ENCODE results near the gene SMC1B.

SMC1B gene

GRCh38 chr22:45366713-45367112, 46.7 kb downstream of the SMC1B start:
- TF ChIP-seq FOXP2 (optimal IDR thresholded peaks at IDR 0.05; ENCODE audit: borderline replicate concordance, extremely low read depth, extremely low read length, insufficient read depth) (no peak), TAF1 (IDR thresholded peaks at IDR 0.05; ENCODE audit: borderline replicate concordance, insufficient read depth, low read length) (no peak), SIN3A (IDR thresholded peaks at IDR 0.05; ENCODE audit: borderline replicate concordance, insufficient read depth, low read length) (no peak), POLR2AphosphoS5 (IDR thresholded peaks at IDR 0.05; ENCODE audit: low read depth, low read length) (no peak), REST (IDR thresholded peaks at IDR 0.05; ENCODE audit: insufficient read depth in 1 of 2, low read depth in 2 of 2, low read length in 2 of 2) (no peak)

GRCh38 chr22:45359627-45360026, 53.8 kb downstream of the SMC1B start:
- TF ChIP-seq TAF1 (IDR thresholded peaks at IDR 0.05; ENCODE audit: borderline replicate concordance, insufficient read depth, low read length) (no peak), POLR2AphosphoS5 (IDR thresholded peaks at IDR 0.05; ENCODE audit: low read depth, low read length) (no peak), REST (IDR thresholded peaks at IDR 0.05; ENCODE audit: insufficient read depth in 1 of 2, low read depth in 2 of 2, low read length in 2 of 2) (no peak), SIN3A (IDR thresholded peaks at IDR 0.05; ENCODE audit: borderline replicate concordance, insufficient read depth, low read length) (no peak), FOXP2 (optimal IDR thresholded peaks at IDR 0.05; ENCODE audit: borderline replicate concordance, extremely low read depth, extremely low read length, insufficient read depth) (no peak)

- TF ChIP-seq REST (IDR thresholded peaks at IDR 0.05; ENCODE audit: insufficient read depth in 1 of 2, low read depth in 2 of 2, low read length in 2 of 2): no peak
- no peak for TF ChIP-seq TAF1 (IDR thresholded peaks at IDR 0.05; ENCODE audit: borderline replicate concordance, insufficient read depth, low read length)
- TF ChIP-seq FOXP2 (optimal IDR thresholded peaks at IDR 0.05; ENCODE audit: borderline replicate concordance, extremely low read depth, extremely low read length, insufficient read depth): no peak
- no peak for TF ChIP-seq POLR2AphosphoS5 (IDR thresholded peaks at IDR 0.05; ENCODE audit: low read depth, low read length)
- no peak for TF ChIP-seq SIN3A (IDR thresholded peaks at IDR 0.05; ENCODE audit: borderline replicate concordance, insufficient read depth, low read length)
Observed at GRCh38 chr22:45358127-45358526, 55.3 kb downstream of the SMC1B start.

GRCh38 chr22:45357490-45357889, 55.9 kb downstream of the SMC1B start:
- TF ChIP-seq POLR2AphosphoS5 (IDR thresholded peaks at IDR 0.05; ENCODE audit: low read depth, low read length): no peak
- no peak for TF ChIP-seq FOXP2 (optimal IDR thresholded peaks at IDR 0.05; ENCODE audit: borderline replicate concordance, extremely low read depth, extremely low read length, insufficient read depth)
- TF ChIP-seq SIN3A (IDR thresholded peaks at IDR 0.05; ENCODE audit: borderline replicate concordance, insufficient read depth, low read length): no peak
- TF ChIP-seq TAF1 (IDR thresholded peaks at IDR 0.05; ENCODE audit: borderline replicate concordance, insufficient read depth, low read length): no peak
- TF ChIP-seq REST (IDR thresholded peaks at IDR 0.05; ENCODE audit: insufficient read depth in 1 of 2, low read depth in 2 of 2, low read length in 2 of 2): no peak

GRCh38 chr22:45353786-45354185, 59.6 kb downstream of the SMC1B start:
- TF ChIP-seq SIN3A (IDR thresholded peaks at IDR 0.05; ENCODE audit: borderline replicate concordance, insufficient read depth, low read length) (no peak), TAF1 (IDR thresholded peaks at IDR 0.05; ENCODE audit: borderline replicate concordance, insufficient read depth, low read length) (no peak), REST (IDR thresholded peaks at IDR 0.05; ENCODE audit: insufficient read depth in 1 of 2, low read depth in 2 of 2, low read length in 2 of 2) (no peak), POLR2AphosphoS5 (IDR thresholded peaks at IDR 0.05; ENCODE audit: low read depth, low read length) (no peak), FOXP2 (optimal IDR thresholded peaks at IDR 0.05; ENCODE audit: borderline replicate concordance, extremely low read depth, extremely low read length, insufficient read depth) (no peak)

Data from PFSK-1 (cell line).